ENCODE results near the gene FBN1. TPM values are rescaled to one million over a fixed set of nuclear protein-coding genes. Genes with fewer than 3 reads are reported as not detected.
A peak's percentile ranks its signal among the peaks of the same experiment; 100 is the strongest.

FBN1 gene
- total RNA-seq, 2 donors from 2014 or later, result 12.1 to 81.9 TPM

DNA sequence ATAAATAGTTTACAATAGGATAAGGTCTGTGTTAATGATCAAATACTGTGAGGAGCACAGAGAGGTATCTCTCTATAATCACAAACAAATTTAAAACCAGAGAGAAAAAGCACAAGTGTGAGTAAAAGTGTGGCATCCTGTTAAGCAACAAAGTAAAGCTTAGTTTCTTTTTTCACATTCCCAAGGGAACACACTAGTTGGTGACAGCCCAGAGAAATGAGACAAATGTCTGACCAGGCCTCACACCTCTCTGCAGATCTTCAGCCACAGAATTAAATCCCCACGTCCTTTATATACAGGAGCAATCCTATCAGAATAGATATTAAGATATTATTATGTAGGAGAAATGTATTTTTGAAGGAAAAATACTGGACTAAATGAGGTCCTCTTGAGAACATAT, 2.7 kb downstream of the FBN1 start:
- no peak for DNase-seq (ENCODE audit: low spot score)
- WGBS, result 64% methylated on average over 1 of the region's 1 CpG
- Histone ChIP-seq H3K4me3 (no peak overlapping the region), H3K27me3 (replicated peaks; ENCODE audit: insufficient read depth) (no peaks in the 10 kb centered on the region), H3K27ac (peak overlapping the region; percentile 3 to 48), H3K36me3 (no peaks in the 10 kb centered on the region), H3K9me3 (no peaks in the 10 kb centered on the region), H3K4me1 (replicated peaks) (no peaks in the 10 kb centered on the region)
- intact Hi-C loops (cut with DNase I), result loop anchor here (10.0 kb wide), 1 partner anchor 148 kb away; no protein-coding TSS in a partner anchor
- TF ChIP-seq POLR2A (IDR thresholded peaks at IDR 0.05), result no peak
- no peak for TF ChIP-seq POLR2AphosphoS5 (IDR thresholded peaks at IDR 0.05)
- TF ChIP-seq, protein P1, sequence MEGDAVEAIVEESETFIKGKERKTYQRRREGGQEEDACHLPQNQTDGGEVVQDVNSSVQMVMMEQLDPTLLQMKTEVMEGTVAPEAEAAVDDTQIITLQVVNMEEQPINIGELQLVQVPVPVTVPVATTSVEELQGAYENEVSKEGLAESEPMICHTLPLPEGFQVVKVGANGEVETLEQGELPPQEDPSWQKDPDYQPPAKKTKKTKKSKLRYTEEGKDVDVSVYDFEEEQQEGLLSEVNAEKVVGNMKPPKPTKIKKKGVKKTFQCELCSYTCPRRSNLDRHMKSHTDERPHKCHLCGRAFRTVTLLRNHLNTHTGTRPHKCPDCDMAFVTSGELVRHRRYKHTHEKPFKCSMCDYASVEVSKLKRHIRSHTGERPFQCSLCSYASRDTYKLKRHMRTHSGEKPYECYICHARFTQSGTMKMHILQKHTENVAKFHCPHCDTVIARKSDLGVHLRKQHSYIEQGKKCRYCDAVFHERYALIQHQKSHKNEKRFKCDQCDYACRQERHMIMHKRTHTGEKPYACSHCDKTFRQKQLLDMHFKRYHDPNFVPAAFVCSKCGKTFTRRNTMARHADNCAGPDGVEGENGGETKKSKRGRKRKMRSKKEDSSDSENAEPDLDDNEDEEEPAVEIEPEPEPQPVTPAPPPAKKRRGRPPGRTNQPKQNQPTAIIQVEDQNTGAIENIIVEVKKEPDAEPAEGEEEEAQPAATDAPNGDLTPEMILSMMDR (IDR thresholded peaks at IDR 0.05), result no peak

DNA sequence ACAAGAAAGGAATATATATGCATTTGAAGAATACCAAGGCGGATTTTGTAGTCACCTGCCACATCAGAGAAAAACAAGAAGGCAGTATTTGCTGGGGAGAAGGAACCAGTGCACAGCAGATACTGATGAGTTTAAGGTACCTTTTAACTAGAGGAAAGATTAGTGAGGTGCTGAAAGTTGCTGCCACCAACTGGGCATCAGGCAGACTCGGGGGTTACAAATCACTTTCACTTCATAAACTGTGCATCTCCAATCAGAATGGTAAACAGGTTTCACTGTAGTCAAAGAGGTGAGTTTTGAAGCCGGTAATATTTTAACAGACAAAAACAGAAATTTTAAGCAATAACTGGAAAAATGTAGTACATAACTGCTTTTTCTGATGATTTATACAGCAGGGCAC, 4.1 kb downstream of the FBN1 start:
- intact Hi-C loops (cut with DNase I), result loop anchor here (10.0 kb wide), 1 partner anchor 147 kb away; no protein-coding TSS in a partner anchor
- Histone ChIP-seq H3K36me3 (no peaks in the 10 kb centered on the region), H3K4me3 (no peak overlapping the region), H3K4me1 (replicated peaks) (no peaks in the 10 kb centered on the region), H3K9me3 (no peaks in the 10 kb centered on the region), H3K27me3 (replicated peaks; ENCODE audit: insufficient read depth) (no peaks in the 10 kb centered on the region), H3K27ac (no peak overlapping the region)
- WGBS, result 42% methylated on average over 3 of the region's 3 CpGs
- TF ChIP-seq POLR2AphosphoS5 (IDR thresholded peaks at IDR 0.05) (no peak), POLR2A (IDR thresholded peaks at IDR 0.05) (no peak)
- TF ChIP-seq, protein P1 (IDR thresholded peaks at IDR 0.05), result peak in 1 of 4 experiments; percentile 35
- DNase-seq (ENCODE audit: low spot score), result no peak

DNA sequence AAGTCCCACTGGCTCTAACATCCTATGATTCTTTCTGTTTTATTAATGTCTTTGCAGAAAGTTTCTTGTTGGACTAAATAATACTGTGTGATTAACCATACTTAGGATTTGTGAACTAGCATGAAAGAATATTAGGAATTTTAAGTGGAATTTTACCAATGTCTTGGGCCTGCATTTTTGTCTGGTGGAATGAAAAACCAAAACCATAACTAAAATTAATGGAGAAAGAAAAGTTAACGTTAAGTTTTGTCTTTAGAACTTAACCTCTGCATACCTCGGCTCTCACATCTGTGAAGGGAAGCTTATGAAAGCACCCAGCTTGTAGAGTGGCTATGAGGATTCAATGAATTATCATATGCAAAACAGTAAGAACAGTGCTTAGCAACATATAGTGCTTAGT, 6.5 kb downstream of the FBN1 start:
- Histone ChIP-seq H3K27me3 (replicated peaks; ENCODE audit: insufficient read depth) (no peaks in the 10 kb centered on the region), H3K9me3 (no peaks in the 10 kb centered on the region), H3K36me3 (no peaks in the 10 kb centered on the region), H3K4me3 (no peak overlapping the region), H3K27ac (no peak overlapping the region), H3K4me1 (replicated peaks) (no peaks in the 10 kb centered on the region)
- no peak for DNase-seq (ENCODE audit: low spot score)
- intact Hi-C loops (cut with DNase I), result no loop called here
- TF ChIP-seq, protein P1 (IDR thresholded peaks at IDR 0.05), result no peak
- TF ChIP-seq POLR2A (IDR thresholded peaks at IDR 0.05) (no peak), POLR2AphosphoS5 (IDR thresholded peaks at IDR 0.05) (no peak)
- 78% methylated on average over 2 of the region's 2 CpGs for WGBS

DNA sequence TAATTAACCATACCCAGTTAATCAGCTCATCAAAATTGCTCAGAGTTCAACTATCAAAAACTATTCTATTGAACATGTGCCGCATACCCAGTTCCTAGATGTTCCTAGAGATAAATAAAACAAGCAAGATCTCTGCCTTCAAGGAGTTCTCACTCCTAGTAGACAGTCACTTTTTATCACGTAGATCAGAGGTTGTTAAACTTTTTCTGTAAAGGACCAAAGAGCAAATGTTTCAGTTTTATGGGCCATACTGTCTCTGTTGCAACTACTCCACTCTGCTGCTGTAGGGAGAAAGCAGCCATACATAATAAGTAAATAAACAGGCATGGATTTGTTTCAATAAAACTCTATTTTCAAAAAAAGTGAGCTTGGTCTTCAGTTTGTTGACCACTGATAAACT, 7.9 kb downstream of the FBN1 start:
- intact Hi-C loops (cut with DNase I), result no loop called here
- Histone ChIP-seq H3K36me3 (no peaks in the 10 kb centered on the region), H3K4me1 (replicated peaks) (no peaks in the 10 kb centered on the region), H3K27ac (no peak overlapping the region), H3K9me3 (no peaks in the 10 kb centered on the region), H3K4me3 (no peak overlapping the region), H3K27me3 (replicated peaks; ENCODE audit: insufficient read depth) (no peaks in the 10 kb centered on the region)
- 42% methylated on average over 2 of the region's 2 CpGs for WGBS
- TF ChIP-seq, protein P1 (IDR thresholded peaks at IDR 0.05), result no peak
- TF ChIP-seq POLR2AphosphoS5 (IDR thresholded peaks at IDR 0.05) (no peak), POLR2A (IDR thresholded peaks at IDR 0.05) (no peak)
- DNase-seq (ENCODE audit: low spot score), result no peak

DNA sequence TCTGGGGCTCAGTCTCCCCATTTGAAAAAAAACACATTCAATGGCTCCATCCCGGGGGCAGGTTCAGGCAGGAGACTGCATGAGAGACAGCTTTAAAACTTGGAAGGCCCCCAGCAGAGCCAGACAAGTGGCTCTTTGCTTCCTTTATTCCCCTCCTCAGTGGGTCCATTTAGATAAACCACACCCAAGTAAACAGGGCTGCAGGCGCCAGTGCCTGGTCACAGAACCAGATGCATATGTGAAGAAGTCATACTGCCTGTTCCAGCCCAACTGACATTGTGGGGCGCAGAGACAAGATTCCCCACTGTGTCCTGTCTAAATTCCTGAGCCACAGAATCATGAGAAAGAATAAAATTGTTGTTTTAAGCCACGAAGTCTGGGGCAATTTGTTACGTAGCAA, 9.0 kb downstream of the FBN1 start:
- no peak for TF ChIP-seq POLR2AphosphoS5 (IDR thresholded peaks at IDR 0.05)
- TF ChIP-seq, protein P1 (IDR thresholded peaks at IDR 0.05), result no peak
- TF ChIP-seq POLR2A (IDR thresholded peaks at IDR 0.05), result no peak
- intact Hi-C loops (cut with DNase I), result no loop called here
- H3K27me3 ChIP-seq (replicated peaks; ENCODE audit: insufficient read depth), result no peaks in the 10 kb centered on the region
- no peak overlapping the region for H3K27ac ChIP-seq
- H3K36me3 ChIP-seq, result no peaks in the 10 kb centered on the region
- no peak for DNase-seq (ENCODE audit: low spot score)
- WGBS, result 76% methylated on average over 5 of the region's 5 CpGs
- no peaks in the 10 kb centered on the region for H3K9me3 ChIP-seq
- H3K4me3 ChIP-seq, result no peak overlapping the region
- no peaks in the 10 kb centered on the region for H3K4me1 ChIP-seq (replicated peaks)
